HFF-Myc (cell line): ENCODE data around the gene LBH.
A peak's percentile ranks its signal among the peaks of the same experiment; 100 is the strongest.

Source experiments
- DNase-seq: peaks from one replicate; pipeline ENCODE4 v3.0.0-alpha.2; 2011; ENCODE audit warnings: low read depth; ENCODE audit errors: extremely low read depth
- H3K4me3 ChIP-seq: replicated peaks from 2 replicates; pipeline ENCODE4 v1.5.1; 2011; ENCODE audit warnings: low read depth, mild to moderate bottlenecking, control low read depth, low read length
- CTCF ChIP-seq: IDR thresholded peaks from 2 replicates; pipeline ENCODE4 v1.5.1; 2012; ENCODE audit warnings: mild to moderate bottlenecking, low read depth, low read length, control low read depth; ENCODE audit errors: missing control alignments

Gene LBH

GRCh38 chr2:30201990-30202389, 29.3 kb upstream of the LBH start:
- DNase-seq, result no peak
- no peak overlapping the region for H3K4me3 ChIP-seq
- TF ChIP-seq CTCF, result no peak

GRCh38 chr2:30203156-30203555, 28.2 kb upstream of the LBH start:
- no peak for DNase-seq
- no peak for TF ChIP-seq CTCF
- no peak overlapping the region for H3K4me3 ChIP-seq

GRCh38 chr2:30204281-30204680, 27.1 kb upstream of the LBH start:
- no peak for DNase-seq
- TF ChIP-seq CTCF, result no peak

GRCh38 chr2:30205456-30205855, 25.9 kb upstream of the LBH start:
- TF ChIP-seq CTCF, result no peak
- DNase-seq, result no peak
- H3K4me3 ChIP-seq, result no peak overlapping the region

More at GRCh38 chr2:30204281-30204680, 27.1 kb upstream of the LBH start:
- no peak overlapping the region for H3K4me3 ChIP-seq

GRCh38 chr2:30206461-30207430, 24.6 kb upstream of the LBH start:
- DNase-seq, result no peak
- H3K4me3 ChIP-seq, result no peak overlapping the region
- TF ChIP-seq CTCF, result no peak

GRCh38 chr2:30208453-30208852, 22.9 kb upstream of the LBH start:
- no peak overlapping the region for H3K4me3 ChIP-seq
- peak; percentile 75 for TF ChIP-seq CTCF
- peak; percentile 43 for DNase-seq
